IMR-90 (cell line): ENCODE data around the gene SLIT3. TPM values are rescaled to one million over a fixed set of nuclear protein-coding genes. Genes with fewer than 3 reads are reported as not detected.

Source experiments
- ATAC-seq: fragments of 200-7000 bp; cut with Tn5 transposase; 2 replicates; pipeline ENCODE4 v1.9.1; 2020; ENCODE audit warnings: low read depth, mild to moderate bottlenecking, moderate library complexity
- BruUV-seq: library from RNA; stranded (reverse); fragments of 400-500 nt; replicated peaks from 2 replicates; lab custom pipeline; 2021; lab: Mats Ljungman, UMichigan
- CTCF ChIA-PET: fragments of 300-600 bp; formaldehyde crosslinking; extraction: SDS; loops from one replicate; lab custom pipeline; 2021; ENCODE audit warnings: antibody characterized with exemption; lab: Yijun Ruan, JAX
- POLR2A ChIA-PET: fragments of 300-600 bp; sonication (Branson Sonifier 250); formaldehyde crosslinking; loops from one replicate; lab custom pipeline; 2022; ENCODE audit warnings: antibody characterized with exemption; ENCODE audit not compliant: unreplicated experiment; lab: Charles Lee
- DNase-seq: peaks from one replicate; pipeline ENCODE4 v3.0.0; 2013
- H2AFZ ChIP-seq: replicated peaks from 2 replicates; pipeline ENCODE3; 2013; ENCODE audit warnings: low read length, mild to moderate bottlenecking; ENCODE audit not compliant: poor library complexity
- H2AK5ac ChIP-seq: 2 replicates; pipeline ENCODE4 v1.6.1; 2013; ENCODE audit warnings: low read depth, low read length, inconsistent platforms
- H2AK9ac ChIP-seq: replicated peaks from 2 replicates; pipeline ENCODE3; 2013; ENCODE audit warnings: mild to moderate bottlenecking, low read depth, low read length, moderate library complexity; ENCODE audit not compliant: poor library complexity
- H2BK120ac ChIP-seq: 2 replicates; pipeline ENCODE4 v1.6.1; 2013; ENCODE audit warnings: low read depth, low read length, inconsistent platforms
- H2BK15ac ChIP-seq: 3 replicates; pipeline ENCODE4 v1.6.1; 2013; ENCODE audit warnings: low read depth, low read length, inconsistent platforms
- H2BK20ac ChIP-seq: 2 replicates; pipeline ENCODE4 v1.6.1; 2013; ENCODE audit warnings: low read depth, mild to moderate bottlenecking, inconsistent platforms, low read length, moderate library complexity
- H2BK5ac ChIP-seq: 2 replicates; pipeline ENCODE4 v1.6.1; 2013; ENCODE audit warnings: mild to moderate bottlenecking, low read depth, low read length, inconsistent platforms; ENCODE audit not compliant: poor library complexity, severe bottlenecking
- H3K14ac ChIP-seq: replicated peaks from 2 replicates; pipeline ENCODE4 v1.6.1; 2013; ENCODE audit warnings: low read depth, low read length, inconsistent platforms
- H3K18ac ChIP-seq: 2 replicates; pipeline ENCODE4 v1.6.1; 2013; ENCODE audit warnings: low read depth, low read length, control low read depth
- H3K23ac ChIP-seq: 2 replicates; pipeline ENCODE4 v1.6.1; 2013; ENCODE audit warnings: low read depth, low read length, inconsistent platforms
- H3K27ac ChIP-seq: 2 replicates; pipeline ENCODE4 v1.5.1; 2013; ENCODE audit warnings: mild to moderate bottlenecking, control low read depth, low read length; ENCODE audit not compliant: insufficient read depth
- H3K27me3 ChIP-seq: 2 replicates; pipeline ENCODE4 v1.6.1; 2013; ENCODE audit warnings: low read length; ENCODE audit not compliant: control insufficient read depth, insufficient read depth
- H3K36me3 ChIP-seq: 2 replicates; pipeline ENCODE4 v1.6.1; 2013; ENCODE audit warnings: low read length, mixed read lengths; ENCODE audit not compliant: control insufficient read depth, insufficient read depth
- H3K4ac ChIP-seq: 2 replicates; pipeline ENCODE4 v1.6.1; 2013; ENCODE audit warnings: low read depth, low read length, inconsistent platforms
- H3K4me1 ChIP-seq: 2 replicates; pipeline ENCODE4 v1.6.1; 2013; ENCODE audit warnings: low read length, mixed read lengths; ENCODE audit not compliant: control insufficient read depth, insufficient read depth
- H3K4me2 ChIP-seq: 2 replicates; pipeline ENCODE4 v1.6.1; 2013; ENCODE audit warnings: low read depth, mild to moderate bottlenecking, control low read depth, low read length, moderate library complexity
- H3K4me3 ChIP-seq: 2 replicates; pipeline ENCODE4 v1.5.1; 2013; ENCODE audit warnings: low read depth, mild to moderate bottlenecking, control low read depth, low read length, moderate library complexity; ENCODE audit not compliant: insufficient read depth
- H3K56ac ChIP-seq: 2 replicates; pipeline ENCODE4 v1.6.1; 2013; ENCODE audit warnings: low read length, inconsistent platforms; ENCODE audit not compliant: insufficient read depth; ENCODE audit errors: extremely low read depth
- H3K79me1 ChIP-seq, 2 experiments: 2 replicates each; pipeline ENCODE4 v1.6.1; 2013; ENCODE audit warnings: low read length in 2 of 2, inconsistent platforms in 1 of 2, low read depth in 1 of 2
- H3K9ac ChIP-seq: 2 replicates; pipeline ENCODE4 v1.6.1; 2013; ENCODE audit warnings: low read depth, low read length, control low read depth
- H3K9me1 ChIP-seq: 2 replicates; pipeline ENCODE4 v1.6.1; 2013; ENCODE audit warnings: low read length, inconsistent platforms; ENCODE audit not compliant: insufficient read depth
- H3K9me3 ChIP-seq: 2 replicates; pipeline ENCODE4 v1.6.1; 2013; ENCODE audit warnings: low read length; ENCODE audit not compliant: control insufficient read depth, insufficient read depth
- H4K20me1 ChIP-seq: 2 replicates; pipeline ENCODE4 v1.6.1; 2013; ENCODE audit warnings: low read length, inconsistent platforms; ENCODE audit not compliant: insufficient read depth
- H4K5ac ChIP-seq: 2 replicates; pipeline ENCODE4 v1.6.1; 2013; ENCODE audit warnings: mild to moderate bottlenecking, low read depth, low read length, control low read depth
- H4K8ac ChIP-seq, 2 experiments: 2 replicates each; pipeline ENCODE4 v1.6.1; 2013; ENCODE audit warnings: low read depth in 2 of 2, low read length in 2 of 2, control low read depth in 1 of 2, inconsistent platforms in 1 of 2
- H4K91ac ChIP-seq: 2 replicates; pipeline ENCODE4 v1.6.1; 2013; ENCODE audit warnings: low read depth, low read length, inconsistent platforms; ENCODE audit not compliant: insufficient read depth
- BHLHE40 ChIP-seq: fragments of 150-350 bp; IDR thresholded peaks from 2 replicates; pipeline ENCODE4 v1.6.1; 2016; ENCODE audit warnings: mild to moderate bottlenecking, low read depth, low read length
- CEBPB ChIP-seq: IDR thresholded peaks from 2 replicates; pipeline ENCODE4 v1.6.1; 2012; ENCODE audit warnings: low read depth, low read length, improper control_type of control experiment
- CHD1 ChIP-seq: IDR thresholded peaks from 2 replicates; pipeline ENCODE4 v1.6.1; 2012; ENCODE audit warnings: low read depth, low read length, improper control_type of control experiment
- CTCF ChIP-seq: conservative IDR thresholded peaks from 2 replicates; pipeline ENCODE4 v1.5.1; 2012; ENCODE audit warnings: mild to moderate bottlenecking, low read depth, low read length, improper control_type of control experiment
- MAZ ChIP-seq: IDR thresholded peaks from 2 replicates; pipeline ENCODE4 v1.6.1; 2012; ENCODE audit warnings: low read depth, mild to moderate bottlenecking, low read length, improper control_type of control experiment, moderate library complexity, borderline replicate concordance
- POLR2A ChIP-seq: IDR thresholded peaks from 2 replicates; pipeline ENCODE4 v1.6.1; 2012; ENCODE audit warnings: mild to moderate bottlenecking, low read depth, low read length
- RFX5 ChIP-seq: IDR thresholded peaks from 2 replicates; pipeline ENCODE4 v1.8.0; 2012; ENCODE audit warnings: low read depth, mild to moderate bottlenecking, low read length, moderate library complexity
- USF2 ChIP-seq: fragments of 150-350 bp; IDR thresholded peaks from 2 replicates; pipeline ENCODE4 v1.6.1; 2017; ENCODE audit warnings: mild to moderate bottlenecking, antibody characterized with exemption, low read length, low read depth
- WGBS, 2 experiments: methylation state at CpG; one replicate each; pipeline versions ENCODE4 v1.1.5 to v1.1.7; 2013; ENCODE audit warnings: missing lambda C conversion rate in 2 of 2; ENCODE audit not compliant: insufficient read length in 1 of 2; ENCODE audit errors: extremely low coverage in 2 of 2; 5-methylcytosine and 5-hydroxymethylcytosine counted together
- dilution Hi-C: fragments of 300-500 bp; cut with HindIII; formaldehyde crosslinking; loops from one replicate; pipeline ENCODE4 v1.14.3; 2018; ENCODE audit warnings: low sequenced_read_pairs; ENCODE audit not compliant: unreplicated experiment
- in situ Hi-C: fragments of 300-500 bp; cut with MboI; formaldehyde crosslinking; loops from 3 replicates; pipeline ENCODE4 v1.14.3; 2019; ENCODE audit warnings: low sequenced_read_pairs, inconsistent platforms, mixed read lengths
- intact Hi-C: fragments of 100-400 bp; cut with micrococcal nuclease; formaldehyde crosslinking; loops from 2 replicates; pipeline ENCODE4 v1.10.0; 2022
- polyA plus RNA-seq, 3 experiments: library from polyadenylated mRNA; depleted of rRNA; stranded (reverse); fragments of >200 nt; gene quantifications; 2 replicates each; pipeline ENCODE4 v1.2.3, GENCODE V29; 2012; ENCODE audit warnings: low replicate concordance in 1 of 3
- total RNA-seq: library from RNA; depleted of rRNA; stranded (reverse); fragments of >200 nt; gene quantifications from 2 replicates; pipeline ENCODE4 v1.2.3, GENCODE V29; 2012

SLIT3 gene
- total and polyA plus RNA-seq, 2 of the 4 experiments (the other 2 are of a cell fraction), result 0.18 to 0.50 TPM

DNA sequence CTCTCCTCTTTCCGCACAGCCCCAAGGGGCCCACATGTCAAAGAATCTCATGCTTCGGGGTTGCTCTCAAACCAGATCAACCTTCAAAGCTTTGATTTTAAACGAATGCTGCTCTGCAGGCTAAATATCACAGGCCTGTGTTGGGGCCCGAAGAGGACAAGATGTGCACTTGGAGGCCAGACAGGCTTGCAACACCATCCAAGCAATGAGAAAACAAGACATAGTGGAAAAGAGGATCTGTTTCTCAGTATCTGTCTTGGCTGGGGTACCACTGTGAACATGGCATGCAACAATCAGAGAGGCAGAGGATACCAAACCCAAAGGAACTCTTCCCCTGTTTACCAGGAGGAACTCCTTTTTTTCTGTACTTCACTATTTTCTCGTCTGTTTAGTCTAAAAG, 321.8 kb downstream of the SLIT3 start:
- Histone ChIP-seq H3K4ac (no peak overlapping the region), H3K4me2 (no peak overlapping the region), H4K20me1 (no peaks in the 10 kb centered on the region), H3K27ac (no peak overlapping the region), H3K9ac (no peak overlapping the region), H3K4me3 (no peak overlapping the region), H2AFZ (no peak overlapping the region), H3K79me1 (no peaks in the 10 kb centered on the region), H2BK120ac (no peak overlapping the region), H4K5ac (no peak overlapping the region), H2AK5ac (no peak overlapping the region), H3K56ac (no peak overlapping the region), H4K8ac (no peak overlapping the region), H3K18ac (no peak overlapping the region), H3K9me1 (no peaks in the 10 kb centered on the region), H3K9me3 (no peaks in the 10 kb centered on the region), H3K27me3 (no peaks in the 10 kb centered on the region), H2BK15ac (no peak overlapping the region), H3K23ac (no peak overlapping the region), H3K36me3 (no peaks in the 10 kb centered on the region), H3K4me1 (no peaks in the 10 kb centered on the region), H3K14ac (no peak overlapping the region), H2BK20ac (no peak overlapping the region), H4K91ac (no peak overlapping the region), H2BK5ac (no peak overlapping the region), H2AK9ac (no peak overlapping the region)
- ATAC-seq (no peak), DNase-seq (no peak)
- intact Hi-C loops (no loop called here), in situ Hi-C loops (no loop called here), dilution Hi-C loops (no loop called here)
- POLR2A ChIA-PET, result no interaction called here
- CTCF ChIA-PET, result no interaction called here
- BruUV-seq, result no TSS peak
- WGBS, 2 experiments, result 50% methylated on average over 2 of the region's 5 CpGs; no CpG with 5 or more reads in 1 of the 2 experiments
- TF ChIP-seq CHD1 (no peak), BHLHE40 (no peak), CEBPB (no peak), POLR2A (no peak), RFX5 (no peak), USF2 (no peak), MAZ (no peak), CTCF (no peak)
